Right lung (tissue), 5 donors: Measurements from ENCODE around the gene RACGAP1. TPM values are rescaled to one million over a fixed set of nuclear protein-coding genes. Genes with fewer than 3 reads are reported as not detected.
"Not testable (repeated sequence)": the region's sequence is repeated elsewhere in the genome, so short reads cannot be mapped to it uniquely, and the experiment has no call there.

ENCODE experiments used
- DNase-seq, 2 donors: peaks; one replicate each; pipeline ENCODE4 v3.0.0-alpha.2; 2013
- polyA plus RNA-seq, 5 donors: library from polyadenylated mRNA; unstranded; fragments of 120-200 nt; gene quantifications; one replicate each; pipeline versions ENCODE4 v1.2.1 to v1.2.3, GENCODE V29; 2013; ENCODE audit warnings: inconsistent platforms in 1 of 5, low replicate concordance in 1 of 5; ENCODE audit not compliant: insufficient read length in 5 of 5, insufficient read depth in 1 of 5

RACGAP1 gene
- polyA plus RNA-seq, 5 donors = 33.4 to 80.0 (median 54.5) TPM

DNA sequence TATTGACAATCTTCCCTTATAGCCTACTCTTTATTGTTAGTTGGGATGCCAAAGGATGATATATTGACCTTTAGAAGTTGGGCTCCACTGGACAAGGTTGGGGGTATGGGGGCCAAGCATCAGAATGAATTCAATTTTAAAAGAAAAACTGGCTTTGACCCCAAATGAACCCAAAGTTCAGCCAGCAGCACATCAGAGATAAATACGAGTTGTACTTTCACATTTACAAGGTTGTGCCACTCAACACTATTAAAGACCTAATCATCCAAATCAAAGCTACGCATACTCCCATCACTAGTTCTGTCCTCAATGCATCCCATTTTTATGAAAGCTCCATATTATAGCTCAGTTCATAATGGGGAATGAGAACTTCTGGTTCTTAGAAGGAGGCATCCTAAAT, 35.9 kb downstream of the RACGAP1 start:
- not testable (repeated sequence) for DNase-seq

DNA sequence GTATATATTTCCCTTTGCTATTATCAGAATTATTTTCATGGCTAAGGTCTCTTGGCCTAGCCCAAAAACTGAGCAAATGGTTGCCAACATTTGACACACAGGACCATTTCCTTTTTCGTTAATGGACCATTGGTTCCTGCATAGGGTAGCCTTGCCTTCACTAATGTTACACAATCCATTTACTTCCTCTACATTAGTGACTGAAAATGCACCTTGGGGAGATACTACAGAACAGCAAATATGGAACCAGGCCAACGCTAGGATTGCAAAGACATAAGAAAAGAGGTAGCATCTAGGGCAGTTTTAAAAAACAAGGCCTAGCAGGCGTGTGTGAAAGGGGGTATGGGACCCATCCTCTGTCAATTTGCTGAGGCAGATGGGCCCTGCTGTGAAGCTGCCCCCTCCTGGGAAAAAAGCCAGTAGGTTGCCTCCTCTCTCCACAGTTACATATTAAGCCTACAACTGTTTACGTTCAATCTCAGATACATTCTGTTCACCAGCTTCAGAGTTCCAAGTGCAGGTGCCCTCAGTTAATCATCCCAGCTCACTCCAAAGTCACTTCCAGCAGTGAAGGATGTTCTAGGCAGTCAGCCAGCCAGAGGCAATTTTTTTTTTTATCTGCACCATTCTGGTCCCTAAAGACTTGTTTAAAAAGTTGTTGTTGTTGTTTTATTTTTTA, 37.5 kb downstream of the RACGAP1 start:
- DNase-seq = no peak

DNA sequence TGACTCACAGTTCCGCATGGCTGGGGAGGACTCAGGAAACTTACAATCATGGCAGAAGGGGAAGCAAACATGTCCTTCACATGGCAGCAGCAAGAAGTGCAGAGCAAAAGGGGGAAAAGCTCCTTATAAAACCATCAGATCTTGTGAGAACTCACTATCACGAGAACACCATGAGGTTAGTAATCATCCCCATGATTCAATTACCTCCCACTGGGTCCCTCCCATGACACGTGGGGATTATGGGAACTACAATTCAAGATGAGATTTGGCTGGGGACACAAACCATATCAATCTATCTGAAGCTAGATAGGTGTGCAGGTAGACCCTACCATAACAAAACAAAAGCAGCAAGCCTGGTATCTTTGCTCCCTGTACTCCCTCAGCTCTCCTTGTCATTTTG, 38.8 kb downstream of the RACGAP1 start:
- not testable (repeated sequence) for DNase-seq

- DNase-seq = no peak
Observed at GRCh38 chr12:49985981-49986380, 39.3 kb downstream of the RACGAP1 start.

DNA sequence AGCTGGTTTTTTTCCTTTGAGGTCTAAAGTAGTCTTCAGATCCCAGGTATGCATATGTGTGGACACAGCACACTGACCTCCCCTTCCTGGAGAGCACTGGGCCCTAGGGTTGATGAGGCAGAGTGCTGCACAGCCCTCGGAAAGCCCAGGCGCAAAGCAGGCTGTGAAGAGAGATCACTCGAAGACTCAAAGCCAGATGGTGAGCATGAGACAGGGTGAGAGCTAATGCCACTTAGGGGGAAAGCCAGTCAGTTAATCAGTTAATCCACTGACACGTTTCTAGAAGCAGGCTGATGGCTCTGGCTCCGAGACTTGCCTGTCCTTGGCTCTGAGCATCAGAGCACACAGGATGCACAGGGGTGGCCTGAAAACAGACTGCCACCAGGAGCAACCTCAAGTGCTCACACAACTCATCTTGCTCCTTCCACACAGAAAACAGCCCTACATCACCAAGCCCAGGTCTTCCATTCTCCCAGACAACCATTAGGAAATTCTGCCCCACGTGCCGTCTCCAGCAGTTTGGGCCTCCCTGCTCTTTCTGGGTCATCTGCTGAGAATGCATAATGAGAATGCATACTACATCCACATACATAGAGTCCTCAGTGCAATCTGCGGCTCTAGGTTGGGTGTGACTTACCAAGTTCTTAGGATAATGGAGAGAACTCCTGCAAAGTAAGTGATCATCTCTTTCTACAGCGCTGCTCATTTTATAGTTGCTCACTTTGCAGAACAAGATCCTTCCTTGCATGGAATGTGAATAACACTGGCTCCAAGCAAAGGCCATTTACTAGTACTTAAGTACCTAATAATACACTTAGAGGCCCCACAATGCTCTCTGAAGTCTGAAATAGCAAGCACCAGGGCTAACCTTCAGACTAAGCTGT, 40.6 kb downstream of the RACGAP1 start:
- DNase-seq = no peak

DNA sequence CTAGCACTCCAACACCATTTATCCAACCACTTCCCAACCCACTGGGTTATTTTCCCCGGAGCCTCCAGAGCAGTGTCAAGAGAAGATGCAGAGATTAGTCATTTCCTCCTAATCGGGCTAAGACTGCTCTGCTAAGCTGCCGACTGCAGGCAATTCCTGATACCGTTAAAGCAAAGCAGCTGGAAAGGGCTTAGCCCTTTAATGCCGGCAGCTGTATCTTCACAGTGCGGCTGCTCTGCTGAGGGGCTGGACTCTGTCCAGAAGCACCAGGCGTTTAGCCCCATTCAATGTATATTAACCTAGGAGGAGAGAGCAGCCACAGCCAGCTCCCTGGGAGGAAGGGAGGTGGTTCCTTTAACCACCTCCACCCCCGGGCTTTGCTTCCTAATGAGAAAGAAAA, 41.4 kb downstream of the RACGAP1 start:
- peak; percentile 75 to 78 for DNase-seq

GRCh38 chr12:49982246-49983087, 42.8 kb downstream of the RACGAP1 start:
- DNase-seq = no peak

- no peak for DNase-seq
Observed at GRCh38 chr12:49980501-49981349, 44.6 kb downstream of the RACGAP1 start.

GRCh38 chr12:49979791-49980190, 45.5 kb downstream of the RACGAP1 start:
- no peak for DNase-seq

- no peak for DNase-seq
Observed at GRCh38 chr12:49979016-49979586, 46.2 kb downstream of the RACGAP1 start.

DNA sequence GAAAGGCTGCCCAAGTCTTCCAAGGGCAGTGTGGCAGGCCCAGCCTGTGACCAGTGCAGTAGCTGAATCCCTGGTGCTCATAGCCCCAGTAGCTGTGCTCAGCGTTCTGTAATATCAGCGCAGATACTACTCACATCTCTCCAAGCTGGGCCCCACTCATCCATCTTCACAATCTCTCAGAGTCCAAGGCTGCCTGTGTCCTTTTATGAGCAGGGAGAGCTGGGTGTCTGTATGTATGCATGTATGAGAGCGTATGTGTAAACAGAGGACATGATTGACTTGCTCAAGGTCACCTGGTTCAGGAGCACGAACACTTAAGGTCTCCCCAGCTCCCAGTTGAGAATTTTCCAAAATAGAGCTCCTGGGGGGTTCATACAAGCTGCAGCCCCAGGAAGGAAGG, 47.2 kb downstream of the RACGAP1 start:
- no peak for DNase-seq

- DNase-seq = no peak
Observed at GRCh38 chr12:49976557-49976956, 48.7 kb downstream of the RACGAP1 start.

GRCh38 chr12:49975318-49975761, 50.0 kb downstream of the RACGAP1 start:
- no peak for DNase-seq

DNA sequence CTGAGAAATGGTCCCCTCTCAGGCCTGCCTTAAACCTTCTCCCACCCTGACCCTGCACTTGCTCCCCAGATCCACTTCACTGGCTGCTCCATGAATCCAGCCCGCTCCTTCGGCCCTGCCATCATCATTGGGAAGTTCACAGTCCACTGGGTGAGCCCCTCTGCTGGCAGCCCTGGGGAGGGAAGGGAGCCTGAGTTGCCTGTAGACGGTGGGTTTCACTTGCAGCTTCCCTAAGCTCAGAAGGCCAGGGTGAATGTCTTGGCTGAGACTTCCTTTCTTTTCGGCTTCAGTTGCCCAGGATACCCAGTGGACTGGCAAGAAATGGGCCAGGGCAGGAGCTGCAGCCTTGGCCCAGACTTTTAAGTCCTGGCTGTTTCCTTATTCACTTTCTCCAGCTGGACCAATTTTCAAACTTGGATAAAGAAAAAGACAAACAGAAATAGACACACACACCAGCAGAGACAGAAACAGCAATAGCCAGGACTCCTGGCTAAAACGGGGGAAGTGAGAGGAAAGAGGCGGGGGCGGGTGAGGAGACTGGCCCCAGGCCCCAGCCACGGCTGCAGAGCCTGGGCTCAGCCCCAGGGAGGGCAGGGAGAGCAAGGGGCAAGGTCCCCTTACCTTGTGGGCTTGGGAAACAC, 50.5 kb downstream of the RACGAP1 start:
- no peak for DNase-seq

GRCh38 chr12:49974231-49974675, 51.0 kb downstream of the RACGAP1 start:
- peak in 1 of 2 donors; percentile 60 for DNase-seq

DNA sequence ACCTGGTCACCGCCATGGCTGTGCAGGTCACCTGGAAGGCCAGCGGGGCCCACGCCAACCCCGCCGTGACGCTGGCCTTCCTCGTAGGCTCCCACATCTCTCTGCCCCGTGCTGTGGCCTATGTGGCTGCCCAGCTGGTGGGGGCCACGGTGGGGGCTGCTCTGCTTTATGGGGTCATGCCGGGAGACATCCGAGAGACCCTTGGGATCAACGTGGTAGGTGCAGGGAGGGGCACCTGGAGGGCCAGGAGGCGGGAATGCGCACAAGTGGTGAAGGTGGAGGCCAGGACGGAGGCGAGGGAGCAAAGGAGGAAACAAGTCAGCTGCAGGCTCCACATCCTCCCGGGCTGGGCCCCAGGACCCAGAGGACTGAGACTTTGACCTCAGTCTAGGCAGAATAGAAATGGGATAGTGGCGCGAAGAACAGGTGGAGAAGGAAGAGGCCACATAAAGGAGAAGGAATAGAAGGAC, 51.9 kb downstream of the RACGAP1 start:
- DNase-seq = no peak

- DNase-seq = no peak
Observed at GRCh38 chr12:49972641-49973360, 52.5 kb downstream of the RACGAP1 start, which contains the start of gene AQP6. AQP6 (plus strand) TSS chr12:49972947; CDS start chr12:49973174, 227 bp downstream.

DNA sequence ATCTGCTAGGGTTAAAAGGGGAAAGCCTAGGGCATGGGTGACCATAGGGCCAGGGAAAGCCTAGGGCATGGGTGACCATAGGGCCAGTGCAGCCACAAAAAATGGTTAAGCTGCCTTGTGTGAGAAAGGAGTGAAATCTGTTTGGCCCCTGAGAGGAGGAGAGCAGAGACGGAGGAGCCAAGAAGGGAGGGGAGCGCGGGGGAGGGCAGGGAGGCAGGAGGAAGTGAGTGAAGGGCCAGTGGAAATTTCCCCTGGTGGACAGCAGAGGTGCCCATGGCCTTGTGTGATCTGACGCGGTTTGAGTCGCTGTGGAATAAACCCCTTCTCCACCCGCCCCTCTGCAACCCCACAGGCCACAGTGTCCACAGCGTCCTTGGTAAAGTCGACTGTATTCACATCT, 53.2 kb downstream of the RACGAP1 start:
- no peak for DNase-seq

DNA sequence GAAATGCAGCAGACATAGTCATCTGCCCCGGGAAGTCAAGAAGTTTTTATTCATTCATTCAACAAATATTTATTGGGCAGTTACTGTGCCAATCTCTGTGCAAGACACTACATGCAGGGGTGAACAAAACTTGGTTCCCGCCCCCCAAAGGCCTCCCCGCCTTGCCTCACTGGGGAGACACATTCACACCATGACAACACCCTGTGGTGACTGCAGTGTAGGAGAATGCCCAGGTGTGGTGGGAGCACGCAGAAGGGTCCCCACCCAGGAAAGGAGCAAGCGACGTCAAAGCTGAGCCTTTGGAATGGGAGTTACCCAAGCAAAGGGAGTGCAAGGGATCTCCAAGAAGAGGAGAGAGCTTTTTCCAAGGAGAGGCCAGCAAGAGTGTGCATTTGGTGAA, 54.2 kb downstream of the RACGAP1 start:
- no peak for DNase-seq
